Type B pancreatic cell (in vitro differentiated cells): ENCODE measurements around the gene STK32B. TPM values are rescaled to one million over a fixed set of nuclear protein-coding genes. Genes with fewer than 3 reads are reported as not detected.

Source experiments
- DNase-seq: peaks from one replicate; pipeline ENCODE4 v3.0.0; 2021; ENCODE audit warnings: mixed read lengths; ENCODE audit not compliant: unreplicated experiment; ENCODE audit errors: extremely low spot score
- H3K27ac Mint-ChIP-seq: 2 replicates; pipeline ENCODE4 v1.8.0; 2021; ENCODE audit warnings: mild to moderate bottlenecking, mixed read lengths
- H3K27me3 Mint-ChIP-seq: 2 replicates; pipeline ENCODE4 v1.8.0; 2021; ENCODE audit warnings: mixed read lengths
- H3K36me3 Mint-ChIP-seq: 2 replicates; pipeline ENCODE4 v1.8.0; 2021; ENCODE audit warnings: mixed read lengths
- H3K4me1 Mint-ChIP-seq: one replicate; pipeline ENCODE4 v1.8.0; 2021; ENCODE audit warnings: mixed read lengths; ENCODE audit not compliant: unreplicated experiment
- H3K4me3 Mint-ChIP-seq: 2 replicates; pipeline ENCODE4 v1.8.0; 2021; ENCODE audit warnings: mild to moderate bottlenecking, mixed read lengths
- H3K9me3 Mint-ChIP-seq: 2 replicates; pipeline ENCODE4 v1.8.0; 2021; ENCODE audit warnings: mixed read lengths
- total RNA-seq: library from RNA; stranded (reverse); gene quantifications from 2 replicates; pipeline ENCODE4 v1.2.1, GENCODE V29; 2021; ENCODE audit warnings: low replicate concordance
- TF ChIP-seq, protein P1 (sequence below): fragments of 200-600 bp; sonication (generic); conservative IDR thresholded peaks from 2 replicates; pipeline ENCODE4 v1.5.0; 2021; ENCODE audit warnings: antibody characterized with exemption, mild to moderate bottlenecking

Gene STK32B
- total RNA-seq, 1 donor from 2014 or later: 3.0 TPM

DNA sequence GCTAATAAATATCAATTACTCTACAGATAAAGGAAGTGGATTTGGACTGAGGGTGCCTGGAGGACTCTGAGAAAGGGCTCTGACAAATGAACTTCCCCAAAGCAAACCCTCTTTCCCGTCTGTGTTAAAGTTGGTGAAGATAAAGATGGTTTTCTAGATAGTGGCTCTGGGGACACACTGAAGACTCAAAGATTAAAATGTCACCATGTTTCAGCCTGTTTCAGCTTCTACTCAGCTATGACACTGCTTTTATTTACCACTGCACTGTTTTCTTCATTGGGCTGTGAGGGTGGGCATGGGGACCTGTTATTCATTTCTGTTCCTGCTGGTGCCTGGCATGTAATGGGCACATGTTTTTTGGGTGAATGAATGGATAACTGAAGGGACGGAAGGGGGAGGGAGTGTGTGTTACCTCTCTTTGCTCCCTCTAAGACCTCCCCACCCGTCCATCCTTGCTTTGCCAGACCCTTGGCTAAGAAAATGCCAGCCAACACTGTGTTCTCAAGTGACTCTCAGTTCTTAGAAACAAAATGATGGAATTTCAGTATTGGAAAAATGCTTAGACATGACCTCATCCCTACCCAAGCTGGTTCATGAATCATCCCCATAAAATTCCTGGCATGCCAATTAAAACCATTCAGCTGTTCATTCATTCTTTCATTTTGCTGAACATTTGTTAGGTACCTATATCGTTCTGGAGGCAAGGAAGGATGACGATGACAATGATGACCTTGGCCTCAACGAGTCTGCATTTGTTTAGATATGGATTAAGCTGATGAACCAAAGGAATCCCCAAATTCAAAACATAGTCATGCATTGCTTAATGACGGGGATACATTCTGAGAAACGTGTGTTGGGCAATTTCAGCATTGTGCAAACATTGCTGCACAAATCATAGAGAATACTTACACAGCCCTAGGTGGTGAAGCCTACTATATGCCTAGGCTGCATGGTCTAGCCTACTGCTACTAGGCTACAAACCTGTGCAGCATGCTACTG, 13.4 kb upstream of the STK32B start:
- no peak for DNase-seq
- TF ChIP-seq, protein P1, sequence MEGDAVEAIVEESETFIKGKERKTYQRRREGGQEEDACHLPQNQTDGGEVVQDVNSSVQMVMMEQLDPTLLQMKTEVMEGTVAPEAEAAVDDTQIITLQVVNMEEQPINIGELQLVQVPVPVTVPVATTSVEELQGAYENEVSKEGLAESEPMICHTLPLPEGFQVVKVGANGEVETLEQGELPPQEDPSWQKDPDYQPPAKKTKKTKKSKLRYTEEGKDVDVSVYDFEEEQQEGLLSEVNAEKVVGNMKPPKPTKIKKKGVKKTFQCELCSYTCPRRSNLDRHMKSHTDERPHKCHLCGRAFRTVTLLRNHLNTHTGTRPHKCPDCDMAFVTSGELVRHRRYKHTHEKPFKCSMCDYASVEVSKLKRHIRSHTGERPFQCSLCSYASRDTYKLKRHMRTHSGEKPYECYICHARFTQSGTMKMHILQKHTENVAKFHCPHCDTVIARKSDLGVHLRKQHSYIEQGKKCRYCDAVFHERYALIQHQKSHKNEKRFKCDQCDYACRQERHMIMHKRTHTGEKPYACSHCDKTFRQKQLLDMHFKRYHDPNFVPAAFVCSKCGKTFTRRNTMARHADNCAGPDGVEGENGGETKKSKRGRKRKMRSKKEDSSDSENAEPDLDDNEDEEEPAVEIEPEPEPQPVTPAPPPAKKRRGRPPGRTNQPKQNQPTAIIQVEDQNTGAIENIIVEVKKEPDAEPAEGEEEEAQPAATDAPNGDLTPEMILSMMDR: no peak
- Mint-ChIP-seq H3K9me3 (no peaks in the 10 kb centered on the region), H3K36me3 (no peaks in the 10 kb centered on the region), H3K4me3 (no peak overlapping the region), H3K4me1 (peaks cover 27% of the 10 kb centered on the region), H3K27me3 (peaks cover 19% of the 10 kb centered on the region), H3K27ac (no peak overlapping the region)

DNA sequence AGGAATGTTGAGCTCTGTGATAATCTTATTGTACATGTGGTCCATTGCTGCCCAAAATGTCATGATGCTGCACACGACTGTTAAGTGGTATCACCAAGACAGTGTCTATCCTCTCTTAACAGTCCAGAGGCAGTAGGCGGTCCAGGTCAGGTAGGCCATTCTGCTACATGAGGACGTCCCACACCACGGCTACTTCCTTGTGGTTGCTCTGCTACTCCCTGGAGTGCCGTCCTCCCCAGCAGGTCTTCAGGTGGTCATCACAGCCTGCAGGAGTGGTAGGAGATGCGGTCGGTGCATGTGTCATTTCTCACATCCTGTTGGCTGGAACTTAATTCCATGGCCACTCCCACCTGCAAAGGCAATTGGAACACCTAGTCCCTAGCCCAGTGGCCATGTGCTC, 11.5 kb upstream of the STK32B start:
- TF ChIP-seq, protein P1: no peak
- H3K4me1 Mint-ChIP-seq: peaks cover 13% of the 10 kb centered on the region
- H3K36me3 Mint-ChIP-seq: no peaks in the 10 kb centered on the region
- H3K27ac Mint-ChIP-seq: no peak overlapping the region
- H3K27me3 Mint-ChIP-seq: peaks cover 26% of the 10 kb centered on the region
- H3K9me3 Mint-ChIP-seq: no peaks in the 10 kb centered on the region
- no peak for DNase-seq
- no peak overlapping the region for H3K4me3 Mint-ChIP-seq

DNA sequence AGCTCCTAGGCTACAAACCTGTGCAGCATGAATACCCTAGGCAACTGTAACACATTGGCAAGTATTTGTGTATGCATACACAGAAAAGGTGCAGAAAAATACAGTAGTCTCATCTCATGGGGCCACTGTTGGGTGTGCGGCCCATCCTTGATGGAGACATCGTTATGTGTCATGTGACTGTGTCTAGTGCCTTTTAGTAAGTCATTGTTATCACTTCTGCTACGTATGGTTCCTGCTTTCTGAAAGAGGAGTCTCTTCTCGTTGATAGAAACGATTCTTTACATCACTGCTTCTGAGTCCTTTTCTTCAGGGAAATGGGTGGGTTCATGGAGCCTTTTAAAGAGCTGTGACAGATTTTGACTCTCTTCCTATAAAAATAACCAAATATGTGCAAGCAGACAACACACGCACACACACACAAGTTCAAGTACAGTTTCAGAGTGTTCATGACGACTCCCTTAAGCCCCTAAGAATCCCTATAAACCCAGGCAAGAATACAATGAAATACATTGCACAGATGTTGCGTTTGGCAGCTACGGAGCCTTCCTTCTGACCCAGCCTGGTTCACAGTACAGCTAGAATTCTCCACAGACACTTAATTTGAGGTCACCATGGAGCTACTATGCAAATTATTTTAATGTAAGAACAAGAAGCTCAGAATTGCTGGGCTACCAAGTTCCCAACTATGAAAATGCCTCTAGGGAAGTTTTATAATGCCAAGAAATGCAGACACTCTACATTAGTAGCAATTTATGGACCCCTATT, 10.2 kb upstream of the STK32B start:
- peaks cover 4% of the 10 kb centered on the region for H3K4me1 Mint-ChIP-seq
- no peak overlapping the region for H3K27ac Mint-ChIP-seq
- no peak for DNase-seq
- no peaks in the 10 kb centered on the region for H3K9me3 Mint-ChIP-seq
- TF ChIP-seq, protein P1: no peak
- H3K4me3 Mint-ChIP-seq: no peak overlapping the region
- peaks cover 33% of the 10 kb centered on the region for H3K27me3 Mint-ChIP-seq
- no peaks in the 10 kb centered on the region for H3K36me3 Mint-ChIP-seq

DNA sequence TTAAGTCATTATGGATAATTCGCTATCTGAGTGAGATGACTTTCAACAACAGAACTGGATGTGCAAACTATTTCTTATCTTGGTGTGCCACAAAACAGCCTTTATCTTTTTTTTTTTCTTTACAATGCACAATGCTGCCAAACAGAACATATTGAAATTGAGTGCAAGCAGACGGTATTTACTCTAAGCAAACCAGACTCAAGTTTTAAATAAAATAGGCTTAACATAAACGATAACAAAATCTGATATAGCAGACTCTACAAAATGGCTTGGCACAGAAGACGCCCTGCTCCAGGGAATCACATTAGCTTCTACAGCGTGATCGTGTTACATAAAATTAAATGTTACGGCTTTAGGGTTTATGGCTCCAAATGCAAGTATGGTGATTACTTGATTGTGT, 9.6 kb upstream of the STK32B start:
- TF ChIP-seq, protein P1: no peak
- Mint-ChIP-seq H3K9me3 (no peaks in the 10 kb centered on the region), H3K27me3 (peaks cover 36% of the 10 kb centered on the region), H3K4me1 (no peaks in the 10 kb centered on the region), H3K4me3 (no peak overlapping the region), H3K36me3 (no peaks in the 10 kb centered on the region), H3K27ac (no peak overlapping the region)
- DNase-seq: no peak

DNA sequence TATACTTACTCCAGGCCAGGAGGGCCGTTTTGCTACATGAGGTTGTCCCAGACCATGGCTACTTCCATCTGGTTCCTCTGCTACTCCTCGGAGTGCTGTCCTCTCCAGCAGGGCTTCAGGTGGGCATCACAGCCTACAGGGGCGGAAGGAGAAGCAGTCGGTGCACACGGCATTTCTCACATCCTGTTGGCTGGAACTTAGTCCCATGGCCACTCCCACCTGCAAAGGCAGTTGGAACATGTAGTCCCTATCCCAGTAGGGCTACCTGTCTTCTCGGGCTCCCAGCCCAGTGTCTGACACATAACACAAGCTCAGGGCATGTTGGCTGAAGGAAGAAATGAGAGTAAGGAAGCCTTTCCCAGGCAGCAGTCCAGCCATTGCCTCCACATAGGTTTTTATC, 7.7 kb upstream of the STK32B start:
- DNase-seq: no peak
- H3K9me3 Mint-ChIP-seq: no peaks in the 10 kb centered on the region
- H3K27me3 Mint-ChIP-seq: peaks cover 43% of the 10 kb centered on the region
- H3K4me3 Mint-ChIP-seq: no peak overlapping the region
- TF ChIP-seq, protein P1: no peak
- H3K36me3 Mint-ChIP-seq: no peaks in the 10 kb centered on the region
- H3K4me1 Mint-ChIP-seq: no peaks in the 10 kb centered on the region
- no peak overlapping the region for H3K27ac Mint-ChIP-seq
